Measurements from ENCODE around the gene CPT1B.

The CPT1B gene

DNA sequence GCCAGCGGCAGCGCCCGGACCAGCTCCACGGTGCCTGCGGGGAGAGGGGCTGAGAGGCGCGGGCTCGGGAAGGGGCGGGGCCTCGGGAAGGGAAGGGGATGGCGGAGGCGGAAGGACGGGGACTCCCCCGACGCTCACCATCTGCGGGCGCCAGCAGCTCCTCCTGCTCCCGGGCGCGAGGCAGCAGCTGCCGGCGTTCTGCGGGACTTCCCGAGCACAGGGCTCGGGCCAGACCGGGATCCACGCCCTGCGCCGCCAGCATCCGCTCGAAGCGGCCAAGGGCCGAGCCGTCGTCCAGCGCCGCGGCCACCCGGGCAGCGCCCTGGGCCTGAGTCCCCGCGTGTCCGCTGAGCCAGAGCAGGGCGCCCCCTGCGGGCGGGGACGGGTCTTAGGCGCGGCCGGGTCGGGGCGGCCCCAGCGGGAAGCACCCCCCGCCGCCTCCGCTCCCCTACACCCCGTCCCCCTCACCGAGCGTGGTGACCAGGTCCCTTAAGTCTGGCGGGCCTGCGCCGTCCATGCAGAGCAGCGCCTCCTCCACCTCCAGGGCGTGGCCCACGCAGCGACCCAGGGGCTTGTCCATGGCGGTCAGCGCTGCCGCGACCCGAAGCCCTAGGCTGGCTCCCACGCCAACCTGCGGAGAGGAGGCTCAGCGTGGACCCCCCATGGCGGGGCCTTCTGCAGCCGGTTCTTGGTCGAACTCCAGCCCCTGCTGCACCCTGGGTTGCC, 52.0 kb downstream of the CPT1B start:
- TF ChIP-seq, protein P1, sequence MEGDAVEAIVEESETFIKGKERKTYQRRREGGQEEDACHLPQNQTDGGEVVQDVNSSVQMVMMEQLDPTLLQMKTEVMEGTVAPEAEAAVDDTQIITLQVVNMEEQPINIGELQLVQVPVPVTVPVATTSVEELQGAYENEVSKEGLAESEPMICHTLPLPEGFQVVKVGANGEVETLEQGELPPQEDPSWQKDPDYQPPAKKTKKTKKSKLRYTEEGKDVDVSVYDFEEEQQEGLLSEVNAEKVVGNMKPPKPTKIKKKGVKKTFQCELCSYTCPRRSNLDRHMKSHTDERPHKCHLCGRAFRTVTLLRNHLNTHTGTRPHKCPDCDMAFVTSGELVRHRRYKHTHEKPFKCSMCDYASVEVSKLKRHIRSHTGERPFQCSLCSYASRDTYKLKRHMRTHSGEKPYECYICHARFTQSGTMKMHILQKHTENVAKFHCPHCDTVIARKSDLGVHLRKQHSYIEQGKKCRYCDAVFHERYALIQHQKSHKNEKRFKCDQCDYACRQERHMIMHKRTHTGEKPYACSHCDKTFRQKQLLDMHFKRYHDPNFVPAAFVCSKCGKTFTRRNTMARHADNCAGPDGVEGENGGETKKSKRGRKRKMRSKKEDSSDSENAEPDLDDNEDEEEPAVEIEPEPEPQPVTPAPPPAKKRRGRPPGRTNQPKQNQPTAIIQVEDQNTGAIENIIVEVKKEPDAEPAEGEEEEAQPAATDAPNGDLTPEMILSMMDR (conservative IDR thresholded peaks at IDR 0.05), result peak; percentile 84
- peak; percentile 72 for TF ChIP-seq ZFX (IDR thresholded peaks at IDR 0.05)
- H3K27ac ChIP-seq, result peak overlapping the region; percentile 98

DNA sequence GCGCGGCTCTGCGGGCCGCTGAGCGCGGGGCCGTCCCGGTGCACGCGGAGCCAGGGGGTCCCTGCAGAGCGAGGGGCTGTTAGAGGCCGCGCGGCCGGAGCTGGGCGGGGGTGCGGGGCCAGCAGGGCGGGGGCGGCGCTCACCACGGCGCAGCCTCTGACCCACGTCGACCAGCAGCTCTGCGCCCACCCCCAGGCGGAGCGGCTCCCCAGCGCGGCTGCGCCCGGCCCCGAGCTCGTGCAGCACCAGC, 52.4 kb downstream of the CPT1B start:
- TF ChIP-seq, protein P1 (conservative IDR thresholded peaks at IDR 0.05), result 0 out of 2 replicates have a peak, but pooled peaks have one; percentile 71
- no peak for TF ChIP-seq ZFX (IDR thresholded peaks at IDR 0.05)
- H3K27ac ChIP-seq, result peak overlapping the region; percentile 98

DNA sequence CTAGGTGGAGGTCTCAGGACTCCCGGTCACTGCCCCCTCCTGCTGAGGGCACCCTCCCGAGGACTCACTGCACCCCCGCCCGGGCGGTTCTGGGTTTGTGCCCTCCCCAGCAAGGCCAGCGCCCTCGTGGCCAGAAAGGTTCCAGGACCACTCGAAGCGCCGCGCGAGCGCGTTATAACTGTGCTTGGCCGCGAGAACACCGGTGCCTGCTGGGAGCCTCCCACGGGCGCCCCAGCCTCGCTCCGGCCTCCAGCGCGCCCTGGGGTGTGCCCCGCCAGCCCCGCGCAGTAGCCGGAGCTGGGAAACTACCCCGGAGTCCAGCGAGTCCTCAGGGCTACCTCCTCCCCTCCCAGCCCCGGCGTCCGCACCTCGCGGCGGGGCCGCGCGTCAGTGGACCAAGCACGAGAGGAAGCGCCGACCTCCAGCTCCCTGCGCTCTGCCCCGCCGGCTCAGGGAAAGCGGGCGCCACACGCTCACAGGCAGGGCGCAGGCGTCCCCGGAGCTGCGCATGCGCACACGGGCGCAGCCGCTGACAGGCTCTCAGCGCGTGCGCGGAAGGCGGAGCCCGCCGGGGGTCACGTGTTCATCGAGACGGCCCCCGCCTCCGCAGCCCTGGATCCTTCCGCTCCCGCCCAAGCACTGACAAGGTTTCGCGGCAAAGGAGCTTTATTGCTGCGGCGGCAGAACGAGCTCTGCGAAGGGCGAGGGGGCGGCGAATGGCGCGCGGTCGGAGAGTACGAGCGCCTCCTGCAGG, 52.9 kb downstream of the CPT1B start, which contains the start of gene SCO2:
Gene SCO2, minus strand, starts transcription at position 495 of the 754 bp plus-strand sequence. CDS start 1,187 bp downstream, outside the sequence.
- peak within 1 kb of the TSS; percentile 98 for H3K27ac ChIP-seq

GRCh38 chr22:50524676-50525103, 53.5 kb downstream of the CPT1B start:
- peak overlapping the region; percentile 98 for H3K27ac ChIP-seq
- no peak for TF ChIP-seq ZFX (IDR thresholded peaks at IDR 0.05)
- TF ChIP-seq, protein P1 (conservative IDR thresholded peaks at IDR 0.05), result no peak

More for the DNA sequence above, 52.9 kb downstream of the CPT1B start, which contains the start of gene SCO2:
- no peak; the same call in 1 of the 2 replicates for TF ChIP-seq ZFX (IDR thresholded peaks at IDR 0.05)
- TF ChIP-seq, protein P1 (conservative IDR thresholded peaks at IDR 0.05), result no peak

DNA sequence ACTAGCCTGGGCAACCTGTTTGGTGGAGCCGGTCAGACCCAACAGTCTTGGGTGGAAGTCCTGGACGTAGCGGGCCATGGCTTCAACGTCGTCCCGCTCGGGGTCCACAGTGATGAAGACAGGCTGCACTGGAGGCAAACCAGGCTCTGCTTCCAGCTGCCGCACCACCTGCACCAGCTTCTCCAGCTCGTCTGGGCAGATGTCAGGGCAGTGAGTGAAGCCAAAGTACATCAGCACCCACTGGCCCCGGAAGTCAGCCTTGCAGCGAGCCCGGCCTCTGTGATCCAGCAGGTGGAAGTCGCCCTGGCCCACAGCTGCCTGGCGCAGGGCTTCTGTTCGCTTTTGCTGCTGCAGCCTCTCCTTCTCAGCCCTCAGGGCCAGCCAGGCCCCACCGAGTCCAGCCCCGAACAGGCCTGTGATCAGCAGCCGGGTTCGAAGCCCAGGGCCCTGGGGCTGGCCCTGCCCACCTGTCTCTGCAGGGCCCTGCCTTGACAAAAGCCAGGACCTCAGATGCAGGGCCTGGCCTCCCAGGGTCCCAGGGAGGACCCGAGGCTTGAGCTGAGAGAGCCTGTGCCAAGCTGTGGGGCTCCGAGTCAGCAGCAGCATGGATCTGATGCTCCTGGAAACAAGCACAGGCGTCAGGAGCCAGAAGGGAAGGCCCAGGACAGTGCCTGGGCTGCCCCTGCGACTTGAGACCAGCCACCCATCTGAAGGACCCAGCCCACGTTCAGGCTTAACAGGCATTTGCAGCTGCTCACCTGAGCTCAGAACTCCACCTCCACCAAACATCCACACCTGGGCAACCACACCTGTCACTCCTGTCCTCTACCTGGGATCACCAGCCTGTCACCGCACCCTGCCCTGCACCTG, 54.2 kb downstream of the CPT1B start:
- H3K27ac ChIP-seq, result peak overlapping the region; percentile 98
- no peak for TF ChIP-seq ZFX (IDR thresholded peaks at IDR 0.05)
- TF ChIP-seq, protein P1 (conservative IDR thresholded peaks at IDR 0.05), result no peak

DNA sequence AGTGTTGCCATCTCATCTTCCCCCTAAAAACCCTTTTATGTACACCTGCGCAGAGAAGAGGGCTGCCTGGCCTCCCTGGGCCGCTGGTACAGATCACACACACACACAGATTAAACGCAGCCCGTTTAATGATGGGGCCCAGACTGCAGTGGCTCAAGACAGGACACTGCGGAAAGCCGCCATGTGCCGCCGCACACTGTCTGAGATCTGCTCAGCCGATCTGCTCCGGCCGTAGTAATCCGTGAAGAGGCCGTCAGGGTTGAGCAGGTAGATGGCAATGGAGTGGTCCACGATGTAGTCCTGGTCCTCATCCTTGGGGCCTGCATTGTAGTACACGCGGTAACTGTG, 54.8 kb downstream of the CPT1B start:
- H3K27ac ChIP-seq, result peak overlapping the region; percentile 98; the same call in 1 of the 2 replicates
- TF ChIP-seq, protein P1 (conservative IDR thresholded peaks at IDR 0.05), result no peak
- no peak for TF ChIP-seq ZFX (IDR thresholded peaks at IDR 0.05)

All from C4-2B (cell line).